Psoas muscle (tissue), 8 donors: ENCODE measurements around the gene EEF1A2. TPM values are rescaled to one million over a fixed set of nuclear protein-coding genes. Genes with fewer than 3 reads are reported as not detected.

ENCODE experiments used
- ATAC-seq, 4 donors: fragments of 200-7000 bp; cut with Tn5 transposase; one replicate each; pipeline ENCODE4 v1.9.1; 2020; ENCODE audit warnings: moderate library complexity in 3 of 4, mild to moderate bottlenecking in 2 of 4
- DNase-seq, 2 donors: peaks; one replicate each; pipeline ENCODE4 v3.0.0-alpha.2; 2020
- H3K27ac ChIP-seq: fragments of 200-600 bp; one replicate; pipeline ENCODE4 v1.8.0; 2022
- H3K27me3 ChIP-seq, 3 donors: fragments of 200-600 bp in 1 of 3; one replicate each; pipeline versions ENCODE4 v1.6.1 to v1.8.0; 2013 to 2022; ENCODE audit warnings: low read length in 2 of 3, mild to moderate bottlenecking in 2 of 3, moderate library complexity in 1 of 3; ENCODE audit not compliant: insufficient read depth in 3 of 3
- H3K36me3 ChIP-seq, 2 donors: fragments of 200-600 bp in 1 of 2; one replicate each; pipeline versions ENCODE4 v1.6.1 to v1.8.0; 2013 to 2022; ENCODE audit warnings: low read depth in 1 of 2, mild to moderate bottlenecking in 1 of 2, moderate library complexity in 1 of 2; ENCODE audit not compliant: insufficient read depth in 1 of 2
- H3K4me1 ChIP-seq: fragments of 200-600 bp; one replicate; pipeline ENCODE4 v1.8.0; 2022
- H3K4me3 ChIP-seq: fragments of 200-600 bp; one replicate; pipeline ENCODE4 v1.8.0; 2022; ENCODE audit warnings: mild to moderate bottlenecking
- H3K9me3 ChIP-seq: fragments of 200-600 bp; one replicate; pipeline ENCODE4 v1.8.0; 2022
- WGBS, 3 donors: extraction: QIAGEN DNeasy Blood & Tissue Kit; methylation state at CpG; one replicate each; pipeline versions ENCODE4 v1.1.6 to v1.1.7; 2013; 5-methylcytosine and 5-hydroxymethylcytosine counted together
- intact Hi-C, 2 donors: fragments of 100-400 bp; cut with DNase I; formaldehyde crosslinking; loops; one replicate each; pipeline versions ENCODE4 v1.11.0 to v1.14.2; 2022
- polyA plus RNA-seq, 3 donors: library from polyadenylated mRNA; stranded (reverse); fragments of 200-250 nt; gene quantifications; one replicate each; pipeline ENCODE4 v1.2.3, GENCODE V29; 2013
- total RNA-seq, 4 donors: library from RNA; stranded (reverse); fragmentation: NEBNext Ultra II Directional in 2 of 4; extraction: Animal tissue kit (Norgen Biotek cat#: 25700) in 2 of 4; gene quantifications; one replicate each; pipeline versions ENCODE4 v1.2.1 to v1.2.4, GENCODE V29; 2021 to 2023
- TF ChIP-seq, protein P1 (sequence below): fragments of 200-600 bp; IDR thresholded peaks from one replicate; pipeline ENCODE4 v1.8.0; 2022; ENCODE audit warnings: antibody characterized with exemption
- donor health status: healthy with polysubstance abuse.
- donor health status: DM: no; HTN: no; CAD: no; lungs with moderate emphysema.
- donor health status: Bipolar disorder and iron deficiency.
- donor health status: healthy.
- donor health status: DM: yes; HTN: yes; CAD: no.
- donor health status: DM: no; HTN: no; CAD: no.
- donor health status: DM: no; HTN: no; CAD: no.
- donor health status: DM: yes; HTN: yes; CAD: no.

EEF1A2 gene
- total and polyA plus RNA-seq, 7 donors = 952 to 2,126 (median 1,898) TPM

DNA sequence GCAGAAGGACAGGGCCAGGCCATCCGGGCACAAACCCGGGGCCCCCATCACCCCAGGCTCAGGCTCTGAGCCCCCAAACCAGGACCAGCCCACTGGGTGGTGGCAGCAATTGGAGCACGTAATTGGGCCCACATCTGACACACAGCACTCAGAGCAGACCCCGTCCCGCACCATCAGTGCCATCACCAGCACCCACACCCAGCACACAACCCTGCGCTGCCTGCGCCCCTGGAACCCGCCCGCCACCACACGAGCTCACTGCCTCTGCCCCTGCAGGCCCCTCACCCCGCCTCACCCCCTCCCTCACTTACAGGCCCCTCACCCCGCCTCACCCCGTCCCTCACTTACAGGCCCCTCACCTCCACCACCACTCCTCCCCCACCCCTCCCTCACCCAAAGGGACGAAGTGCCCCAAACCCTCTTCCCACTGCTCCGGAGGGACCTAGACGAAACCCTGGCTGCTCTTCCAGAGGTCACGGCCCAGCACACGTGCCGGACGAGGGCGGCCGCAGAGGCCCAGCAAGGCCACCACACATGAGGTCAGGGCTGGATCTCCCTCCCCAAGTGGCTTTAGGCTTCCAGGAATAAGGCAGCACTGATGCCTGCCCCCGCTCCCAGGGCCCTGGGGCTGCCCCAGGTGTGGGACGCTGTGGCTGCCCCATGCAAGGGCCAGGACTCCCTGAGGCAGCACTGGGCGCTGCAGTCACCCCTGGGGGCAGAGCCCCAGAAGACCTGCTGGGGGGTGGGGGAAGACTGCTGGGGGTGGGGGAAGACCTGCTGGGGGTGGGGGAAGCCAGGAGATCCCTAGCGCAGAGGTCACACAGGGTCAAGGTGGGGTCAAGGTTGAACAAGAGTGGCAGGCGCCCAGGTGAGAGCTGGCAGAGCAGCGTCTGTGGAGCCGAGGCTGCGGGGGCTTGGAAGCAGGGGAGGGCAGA lies 48.8 kb downstream of the EEF1A2 start:
- ATAC-seq (no peak), DNase-seq (no peak)
- Histone ChIP-seq H3K9me3 (no peaks in the 10 kb centered on the region), H3K36me3 (no peaks in the 10 kb centered on the region), H3K27ac (no peak overlapping the region), H3K4me1 (no peaks in the 10 kb centered on the region), H3K27me3 (peaks cover 0 to 67% (median 22%) of the 10 kb centered on the region in 3 donors), H3K4me3 (no peak overlapping the region)
- intact Hi-C loops = no loop called here
- 69 to 78% (median 72%) methylated on average over 26 to 30 of the region's 30 CpGs for WGBS, 3 donors
- TF ChIP-seq, protein P1, sequence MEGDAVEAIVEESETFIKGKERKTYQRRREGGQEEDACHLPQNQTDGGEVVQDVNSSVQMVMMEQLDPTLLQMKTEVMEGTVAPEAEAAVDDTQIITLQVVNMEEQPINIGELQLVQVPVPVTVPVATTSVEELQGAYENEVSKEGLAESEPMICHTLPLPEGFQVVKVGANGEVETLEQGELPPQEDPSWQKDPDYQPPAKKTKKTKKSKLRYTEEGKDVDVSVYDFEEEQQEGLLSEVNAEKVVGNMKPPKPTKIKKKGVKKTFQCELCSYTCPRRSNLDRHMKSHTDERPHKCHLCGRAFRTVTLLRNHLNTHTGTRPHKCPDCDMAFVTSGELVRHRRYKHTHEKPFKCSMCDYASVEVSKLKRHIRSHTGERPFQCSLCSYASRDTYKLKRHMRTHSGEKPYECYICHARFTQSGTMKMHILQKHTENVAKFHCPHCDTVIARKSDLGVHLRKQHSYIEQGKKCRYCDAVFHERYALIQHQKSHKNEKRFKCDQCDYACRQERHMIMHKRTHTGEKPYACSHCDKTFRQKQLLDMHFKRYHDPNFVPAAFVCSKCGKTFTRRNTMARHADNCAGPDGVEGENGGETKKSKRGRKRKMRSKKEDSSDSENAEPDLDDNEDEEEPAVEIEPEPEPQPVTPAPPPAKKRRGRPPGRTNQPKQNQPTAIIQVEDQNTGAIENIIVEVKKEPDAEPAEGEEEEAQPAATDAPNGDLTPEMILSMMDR = no peak

GRCh38 chr20:63449025-63449424 lies 49.9 kb downstream of the EEF1A2 start:
- H3K27ac ChIP-seq = no peak overlapping the region
- intact Hi-C loops = no loop called here
- DNase-seq = no peak
- ATAC-seq = no peak
- H3K9me3 ChIP-seq = no peaks in the 10 kb centered on the region
- H3K36me3 ChIP-seq = no peaks in the 10 kb centered on the region
- H3K27me3 ChIP-seq = peaks cover 0 to 56% (median 18%) of the 10 kb centered on the region in 3 donors
- no peak overlapping the region for H3K4me3 ChIP-seq
- TF ChIP-seq, protein P1 = no peak
- 64 to 75% (median 65%) methylated on average over 5 of the region's 5 CpGs for WGBS, 3 donors
- H3K4me1 ChIP-seq = no peaks in the 10 kb centered on the region

DNA sequence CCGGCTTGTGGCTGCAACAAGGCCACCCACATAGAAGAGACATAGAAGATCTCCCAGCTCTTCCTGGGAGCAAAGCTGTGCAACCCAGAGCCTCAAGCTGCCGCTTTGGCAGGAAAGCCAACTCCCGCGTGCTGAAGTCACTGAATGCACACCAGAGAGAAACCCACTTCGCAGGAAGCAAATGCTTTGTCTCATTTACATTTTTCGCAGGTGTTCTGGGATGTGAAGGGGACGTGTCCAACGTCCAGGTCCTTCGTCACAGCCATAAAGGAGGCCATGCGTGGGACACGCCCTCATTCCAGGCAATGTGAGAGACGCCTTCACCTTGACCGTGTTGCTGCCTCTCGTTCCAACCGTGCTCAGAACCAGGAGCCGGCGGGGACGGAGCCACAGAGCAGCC lies 50.9 kb downstream of the EEF1A2 start:
- Histone ChIP-seq H3K27ac (no peak overlapping the region), H3K9me3 (no peaks in the 10 kb centered on the region), H3K4me3 (no peak overlapping the region), H3K27me3 (peaks cover 0 to 46% (median 17%) of the 10 kb centered on the region in 3 donors), H3K4me1 (no peaks in the 10 kb centered on the region), H3K36me3 (no peaks in the 10 kb centered on the region)
- DNase-seq = no peak
- intact Hi-C loops = no loop called here
- WGBS, 3 donors = 37 to 39% (median 39%) methylated on average over 18 of the region's 18 CpGs
- no peak for ATAC-seq
- TF ChIP-seq, protein P1 = no peak

DNA sequence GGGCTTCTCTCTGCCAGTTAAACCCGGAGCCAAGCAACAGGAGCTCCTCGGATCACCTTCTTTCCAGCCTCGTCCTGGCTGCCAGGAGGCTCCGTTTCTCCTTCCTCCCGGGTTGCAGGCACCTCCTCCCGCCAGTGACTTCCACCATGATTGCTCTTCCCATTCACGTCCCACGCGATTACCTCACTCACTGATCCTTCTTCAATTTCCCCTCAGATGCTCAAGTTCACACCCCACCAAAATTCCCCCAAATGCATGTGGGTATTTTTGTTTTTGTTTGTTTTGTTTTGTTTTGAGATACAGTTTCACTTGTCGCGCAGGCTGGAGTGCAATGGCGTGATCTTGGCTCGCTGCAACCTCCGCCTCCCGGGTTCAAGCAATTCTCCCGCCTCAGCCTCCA lies 51.6 kb downstream of the EEF1A2 start:
- ATAC-seq = no peak
- WGBS, 3 donors = 70 to 82% (median 74%) methylated on average over 13 to 16 of the region's 16 CpGs
- H3K4me3 ChIP-seq = no peak overlapping the region
- H3K4me1 ChIP-seq = no peaks in the 10 kb centered on the region
- no peaks in the 10 kb centered on the region for H3K9me3 ChIP-seq
- no peak overlapping the region for H3K27ac ChIP-seq
- intact Hi-C loops = no loop called here
- TF ChIP-seq, protein P1 = no peak
- DNase-seq = no peak
- no peaks in the 10 kb centered on the region for H3K36me3 ChIP-seq
- peaks cover 0 to 39% (median 16%) of the 10 kb centered on the region in 3 donors for H3K27me3 ChIP-seq
